GM19240 (cell line): ENCODE data around the gene C16orf96.

ENCODE experiments used
- DNase-seq: peaks from one replicate; pipeline ENCODE4 v3.0.0; 2011; ENCODE audit warnings: low spot score; ENCODE audit not compliant: insufficient read length

Gene C16orf96

GRCh38 chr16:4616047-4616811, 60.1 kb downstream of the C16orf96 start:
- DNase-seq, result peak; percentile 96

GRCh38 chr16:4617880-4618279, 61.7 kb downstream of the C16orf96 start:
- DNase-seq, result no peak

GRCh38 chr16:4618645-4619418, 62.7 kb downstream of the C16orf96 start:
- DNase-seq, result no peak

- no peak for DNase-seq
Observed at GRCh38 chr16:4623593-4623992, 67.5 kb downstream of the C16orf96 start.

GRCh38 chr16:4624015-4624826, 68.1 kb downstream of the C16orf96 start, which contains the start of gene MGRN1:
Gene MGRN1 (plus strand): TSS chr16:4624826. CDS start chr16:4624961, 135 bp downstream.
- peak; percentile 84 for DNase-seq

GRCh38 chr16:4624827-4625559, 68.9 kb downstream of the C16orf96 start:
- peak; percentile 61 for DNase-seq

GRCh38 chr16:4625560-4626159, 69.5 kb downstream of the C16orf96 start:
- DNase-seq, result no peak

GRCh38 chr16:4626396-4626795, 70.3 kb downstream of the C16orf96 start:
- DNase-seq, result no peak

GRCh38 chr16:4628283-4628682, 72.1 kb downstream of the C16orf96 start:
- DNase-seq, result no peak

- DNase-seq, result no peak
Observed at GRCh38 chr16:4631444-4631843, 75.3 kb downstream of the C16orf96 start.

- DNase-seq, result no peak
Observed at GRCh38 chr16:4633910-4634635, 77.9 kb downstream of the C16orf96 start.

GRCh38 chr16:4634768-4635167, 78.6 kb downstream of the C16orf96 start:
- DNase-seq, result no peak

GRCh38 chr16:4636196-4636595, 80.1 kb downstream of the C16orf96 start:
- no peak for DNase-seq

- DNase-seq, result no peak
Observed at GRCh38 chr16:4637501-4638166, 81.5 kb downstream of the C16orf96 start.

- DNase-seq, result no peak
Observed at GRCh38 chr16:4639899-4640509, 83.9 kb downstream of the C16orf96 start.

- no peak for DNase-seq
Observed at GRCh38 chr16:4640572-4641305, 84.6 kb downstream of the C16orf96 start.

- DNase-seq, result no peak
Observed at GRCh38 chr16:4641306-4641687, 85.2 kb downstream of the C16orf96 start.

GRCh38 chr16:4641895-4642294, 85.8 kb downstream of the C16orf96 start:
- no peak for DNase-seq
